Fibroblast of skin of scalp (primary cell): Measurements from ENCODE around the gene ADH5.
"Not testable (repeated sequence)": the region's sequence is repeated elsewhere in the genome, so short reads cannot be mapped to it uniquely, and the experiment has no call there.

Experiments
- DNase-seq: peaks from one replicate; pipeline ENCODE4 v3.0.0-alpha.2; 2013

Gene ADH5

DNA sequence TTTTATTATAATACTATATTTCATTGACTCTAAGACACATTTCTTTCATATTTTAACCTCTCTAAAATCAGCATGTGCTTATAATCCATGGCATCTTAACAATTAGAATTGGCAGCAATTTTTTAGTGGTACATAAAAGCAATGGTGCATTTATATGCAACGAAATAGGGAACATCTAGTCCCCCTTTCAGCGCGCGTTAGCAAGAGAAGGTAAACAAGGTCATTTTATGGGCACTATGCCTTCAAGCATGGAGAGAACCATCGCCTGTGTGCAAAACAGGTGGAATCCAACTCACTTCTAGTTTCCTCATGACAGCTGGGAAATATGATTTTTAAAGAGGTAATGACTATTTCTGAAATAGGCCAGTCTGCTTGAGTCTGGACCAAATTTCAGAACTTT, 6.4 kb downstream of the ADH5 start:
- DNase-seq, result no peak

- DNase-seq, result not testable (repeated sequence)
Observed at GRCh38 chr4:99080869-99081268, 7.7 kb downstream of the ADH5 start.

- DNase-seq, result no peak
Observed at GRCh38 chr4:99079625-99080295, 8.8 kb downstream of the ADH5 start.

DNA sequence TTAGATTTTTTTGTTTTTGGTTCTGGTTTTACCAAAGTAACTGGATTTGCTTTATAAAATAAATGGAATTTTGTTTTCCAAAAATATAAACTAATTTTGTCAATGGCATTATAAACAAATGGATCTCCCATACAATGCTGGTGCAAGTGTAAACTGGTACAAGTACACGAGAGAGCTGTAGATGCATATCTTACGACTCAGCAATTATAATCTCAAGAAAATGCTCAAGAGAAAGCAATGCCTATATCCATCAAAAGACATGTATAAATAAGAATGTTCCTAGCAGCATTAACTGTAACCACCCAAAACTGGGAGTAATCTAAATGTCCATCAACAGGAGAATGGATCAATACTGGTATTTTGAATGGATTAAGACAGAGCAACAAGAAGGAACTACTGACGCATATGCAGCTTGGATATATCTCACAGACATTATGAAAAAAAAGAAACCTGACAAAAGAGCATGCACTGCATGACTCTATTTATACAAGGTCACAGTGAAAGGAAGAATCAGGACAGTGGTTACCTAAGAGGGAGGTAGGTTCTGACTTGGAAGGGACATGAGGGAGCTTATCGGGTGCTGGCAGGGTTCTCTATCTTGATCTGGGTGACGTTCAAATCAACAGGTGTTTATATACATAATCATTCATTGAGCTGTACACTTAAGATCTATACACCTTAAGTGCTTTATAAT, 9.5 kb downstream of the ADH5 start:
- no peak for DNase-seq

DNA sequence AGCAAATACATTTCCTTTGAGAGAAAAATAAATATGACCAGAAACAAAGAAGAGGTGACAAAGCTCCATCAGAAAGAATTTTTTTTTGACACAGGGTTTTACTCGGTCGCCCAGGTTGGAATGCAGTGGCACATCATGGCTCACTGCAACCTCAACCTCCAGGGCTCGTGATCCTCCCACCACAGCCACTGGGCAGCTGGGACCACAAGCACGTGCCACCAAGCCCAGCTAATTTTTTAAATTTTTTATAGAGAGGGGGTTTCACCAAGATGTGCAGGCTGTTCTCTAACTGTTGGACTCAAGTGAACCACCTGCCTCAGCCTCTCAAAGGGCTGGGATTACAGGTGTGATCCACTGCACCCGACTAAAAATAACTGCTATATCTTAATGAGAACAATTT, 10.3 kb downstream of the ADH5 start:
- no peak for DNase-seq

GRCh38 chr4:99077177-99077576, 11.4 kb downstream of the ADH5 start:
- DNase-seq, result no peak

GRCh38 chr4:99076292-99076976, 12.2 kb downstream of the ADH5 start:
- no peak for DNase-seq

GRCh38 chr4:99074816-99075215, 13.8 kb downstream of the ADH5 start:
- no peak for DNase-seq

DNA sequence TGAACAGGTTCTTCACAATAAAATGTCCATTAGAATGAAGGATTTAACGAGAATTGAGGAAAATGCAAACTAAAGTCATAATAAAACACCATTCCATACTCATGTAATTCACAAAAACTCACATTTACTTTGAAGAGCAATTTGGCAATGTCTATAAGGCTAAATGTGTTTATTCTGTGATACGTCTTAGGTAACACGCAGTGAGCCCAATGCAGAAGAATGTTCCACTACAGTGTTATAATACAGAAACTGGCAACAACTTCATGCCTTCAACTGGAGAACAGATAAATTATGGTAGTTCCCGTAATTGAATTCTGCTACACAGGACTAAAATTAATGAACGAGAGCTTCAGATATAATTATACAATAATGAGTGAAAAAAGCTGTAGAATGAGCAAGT, 17.4 kb downstream of the ADH5 start:
- DNase-seq, result no peak

- DNase-seq, result no peak
Observed at GRCh38 chr4:99067617-99068016, 21.0 kb downstream of the ADH5 start.

- not testable (repeated sequence) for DNase-seq
Observed at GRCh38 chr4:99065521-99065920, 23.1 kb downstream of the ADH5 start.

GRCh38 chr4:99062120-99062519, 26.5 kb downstream of the ADH5 start:
- DNase-seq, result no peak

GRCh38 chr4:99061048-99061700, 27.4 kb downstream of the ADH5 start:
- peak; percentile 20 for DNase-seq

GRCh38 chr4:99059550-99059949, 29.0 kb downstream of the ADH5 start:
- DNase-seq, result no peak

GRCh38 chr4:99058228-99058627, 30.4 kb downstream of the ADH5 start:
- DNase-seq, result no peak

DNA sequence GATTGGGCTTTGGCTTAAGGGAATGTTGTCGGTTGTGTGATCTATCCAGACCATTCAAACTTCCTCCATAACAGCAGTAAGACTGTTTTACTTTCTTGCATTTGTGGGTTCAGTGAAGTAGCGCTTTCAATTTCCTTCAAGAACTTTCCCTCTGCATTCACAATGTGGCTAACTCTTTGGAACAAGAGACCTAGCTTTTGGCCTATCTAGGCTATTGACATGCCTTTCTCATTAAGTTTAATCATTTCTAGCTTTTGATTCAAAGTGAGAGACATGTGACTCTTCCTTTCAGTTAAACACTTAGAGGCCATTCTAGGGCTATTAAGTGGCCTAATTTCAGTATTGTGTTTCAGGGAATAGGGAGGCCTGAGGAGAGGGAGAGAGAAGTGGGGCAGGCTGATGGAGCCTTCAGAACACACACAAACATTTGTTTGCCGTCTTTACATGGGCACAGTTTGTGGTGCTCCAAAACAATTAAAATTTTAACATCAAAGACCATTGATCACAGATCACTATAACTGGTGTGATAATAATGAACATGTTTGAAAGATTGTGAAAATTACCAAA, 34.1 kb downstream of the ADH5 start:
- DNase-seq, result no peak

GRCh38 chr4:99052902-99053301, 35.7 kb downstream of the ADH5 start:
- no peak for DNase-seq

DNA sequence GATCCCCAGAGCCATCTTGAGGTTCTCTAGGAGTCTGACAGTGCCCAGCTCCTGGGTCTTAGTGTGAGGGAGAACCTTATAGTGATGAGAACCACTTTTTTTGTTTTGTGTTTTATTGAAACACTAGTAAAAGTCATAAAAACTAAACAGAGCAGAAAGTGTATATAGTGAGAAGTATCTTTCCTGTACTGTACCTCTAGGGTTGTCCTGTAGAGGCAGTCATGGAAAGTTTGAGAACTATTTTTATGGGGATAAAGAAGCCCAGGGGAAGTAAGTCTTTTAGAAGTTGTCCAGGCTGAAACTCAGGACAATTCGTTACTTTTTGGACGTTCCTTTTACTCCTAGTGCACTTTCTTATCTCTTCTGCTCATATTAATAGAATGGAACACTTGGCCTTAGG, 40.9 kb downstream of the ADH5 start:
- no peak for DNase-seq

- DNase-seq, result no peak
Observed at GRCh38 chr4:99043346-99043745, 45.2 kb downstream of the ADH5 start.

GRCh38 chr4:99038213-99038612, 50.4 kb downstream of the ADH5 start:
- no peak for DNase-seq

- DNase-seq, result peak; percentile 14
Observed at GRCh38 chr4:99033956-99034355, 54.6 kb downstream of the ADH5 start.

DNA sequence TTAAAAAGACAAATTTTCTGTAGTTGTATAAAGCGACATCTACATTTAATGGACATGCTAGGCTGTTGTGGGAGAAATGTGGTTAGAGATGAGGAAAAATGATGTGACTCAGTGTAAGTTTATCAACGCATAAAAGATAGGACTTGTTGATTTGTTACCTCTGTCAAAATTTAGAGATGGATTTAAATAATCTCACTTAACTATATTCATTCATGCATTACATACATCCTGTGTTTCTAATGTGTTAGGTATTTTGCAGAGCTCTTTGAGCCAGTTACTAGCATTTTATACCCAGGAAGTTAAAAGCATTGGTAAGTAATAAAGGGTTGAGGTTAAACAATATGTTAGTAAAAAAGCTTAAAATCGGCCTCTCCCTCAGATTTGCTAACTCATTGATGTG, 58.7 kb downstream of the ADH5 start:
- DNase-seq, result no peak
